ENCODE data around the gene ABCB6.
"Not testable (repeated sequence)": the region's sequence is repeated elsewhere in the genome, so short reads cannot be mapped to it uniquely, and the experiment has no call there.

Gene ABCB6

GRCh38 chr2:219206328-219207133 is 12.2 kb downstream of the ABCB6 start, which contains the start of gene ZFAND2B:
Gene ZFAND2B (plus strand): TSS chr2:219206782. CDS start chr2:219206988, 206 bp downstream.
- peak within 1 kb of the TSS; percentile 69 for H3K4me3 ChIP-seq (ENCODE audit: low read depth, low read length)
- no peak for TF ChIP-seq CTCF (IDR thresholded peaks at IDR 0.05; ENCODE audit: low read depth, low read length, missing control alignments)
- DNase-seq (ENCODE audit: low read depth) = peak; percentile 78

DNA sequence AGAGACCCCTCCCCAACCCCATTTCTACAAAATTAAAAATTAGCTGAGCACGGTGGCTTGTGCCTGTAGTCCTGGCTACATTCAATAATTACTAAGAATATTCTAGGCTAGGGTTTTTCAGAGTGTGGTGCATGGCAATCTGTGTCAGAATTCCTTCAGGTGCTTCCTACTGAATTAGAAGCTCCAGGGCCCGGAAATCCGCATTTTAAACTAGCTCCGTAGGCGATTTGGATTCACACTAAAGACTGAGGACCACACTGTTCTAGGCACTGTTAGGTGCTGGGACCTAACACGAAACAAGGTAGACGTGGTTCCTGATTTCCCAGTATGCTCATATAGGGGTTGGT is 12.8 kb downstream of the ABCB6 start:
- no peak for TF ChIP-seq CTCF (IDR thresholded peaks at IDR 0.05; ENCODE audit: low read depth, low read length, missing control alignments)
- DNase-seq (ENCODE audit: low read depth) = no peak
- H3K4me3 ChIP-seq (ENCODE audit: low read depth, low read length) = peak overlapping the region; percentile 64

- no peak for TF ChIP-seq CTCF (IDR thresholded peaks at IDR 0.05; ENCODE audit: low read depth, low read length, missing control alignments)
- no peak for DNase-seq (ENCODE audit: low read depth)
- H3K4me3 ChIP-seq (ENCODE audit: low read depth, low read length) = no peak overlapping the region
Observed at GRCh38 chr2:219205165-219205538, 13.6 kb downstream of the ABCB6 start.

- TF ChIP-seq CTCF (IDR thresholded peaks at IDR 0.05; ENCODE audit: low read depth, low read length, missing control alignments) = no peak
- no peak for DNase-seq (ENCODE audit: low read depth)
Observed at GRCh38 chr2:219204425-219205164, 14.2 kb downstream of the ABCB6 start.

GRCh38 chr2:219201331-219201730 is 17.4 kb downstream of the ABCB6 start:
- DNase-seq (ENCODE audit: low read depth) = not testable (repeated sequence)

More at GRCh38 chr2:219204425-219205164, 14.2 kb downstream of the ABCB6 start:
- H3K4me3 ChIP-seq (ENCODE audit: low read depth, low read length) = no peak overlapping the region

DNA sequence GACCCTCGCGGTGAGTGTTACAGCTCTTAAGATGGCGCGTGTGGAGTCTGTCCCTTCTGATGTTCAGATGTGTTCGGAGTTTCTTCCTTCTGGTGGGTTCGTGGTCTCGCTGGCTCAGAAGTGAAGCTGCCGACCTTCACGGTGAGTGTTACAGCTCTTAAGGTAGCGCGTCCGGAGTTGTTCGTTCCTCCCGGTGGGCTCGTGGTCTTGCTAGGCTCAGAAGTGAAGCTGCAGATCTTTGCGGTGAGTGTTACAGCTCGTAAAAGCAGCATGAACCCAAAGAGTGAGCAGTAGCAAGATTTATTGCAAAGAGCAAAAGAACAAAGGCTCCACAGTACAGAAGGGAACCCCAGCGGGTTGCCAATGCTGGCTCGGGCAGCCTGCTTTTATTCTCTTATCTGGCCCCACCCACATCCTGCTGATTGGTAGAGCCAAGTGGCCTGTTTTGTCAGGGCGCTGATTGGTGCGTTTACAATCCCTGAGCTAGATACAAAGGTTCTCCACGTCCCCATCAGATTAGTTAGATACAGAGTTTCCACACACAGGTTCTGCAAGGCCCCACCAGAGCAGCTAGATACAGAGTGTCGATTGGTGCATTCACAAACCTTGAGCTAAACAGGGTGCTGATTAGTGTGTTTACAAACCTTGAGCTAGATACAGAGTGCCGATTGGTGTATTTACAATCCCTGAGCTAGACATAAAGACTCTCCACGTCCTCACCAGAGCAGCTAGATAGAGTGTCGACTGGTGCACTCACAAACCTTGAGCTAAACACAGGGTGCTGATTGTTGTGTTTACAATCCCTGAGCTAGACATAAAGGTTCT is 18.0 kb downstream of the ABCB6 start:
- H3K4me3 ChIP-seq (ENCODE audit: low read depth, low read length); DNase-seq (ENCODE audit: low read depth): not testable (repeated sequence)

More at GRCh38 chr2:219201331-219201730, 17.4 kb downstream of the ABCB6 start:
- not testable (repeated sequence) for H3K4me3 ChIP-seq (ENCODE audit: low read depth, low read length)

GRCh38 chr2:219199470-219200211 is 19.1 kb downstream of the ABCB6 start:
- H3K4me3 ChIP-seq (ENCODE audit: low read depth, low read length) = no peak overlapping the region
- no peak for DNase-seq (ENCODE audit: low read depth)
- no peak for TF ChIP-seq CTCF (IDR thresholded peaks at IDR 0.05; ENCODE audit: low read depth, low read length, missing control alignments)

Measured in GM12864 (cell line).